IMR-90 (cell line): ENCODE data around the gene TCF3. TPM values are rescaled to one million over a fixed set of nuclear protein-coding genes. Genes with fewer than 3 reads are reported as not detected.

ENCODE experiments used
- ATAC-seq: fragments of 200-7000 bp; cut with Tn5 transposase; 2 replicates; pipeline ENCODE4 v1.9.1; 2020; ENCODE audit warnings: low read depth, mild to moderate bottlenecking, moderate library complexity
- BruUV-seq: library from RNA; stranded (reverse); fragments of 400-500 nt; replicated peaks from 2 replicates; lab custom pipeline; 2021; lab: Mats Ljungman, UMichigan
- CTCF ChIA-PET: fragments of 300-600 bp; formaldehyde crosslinking; extraction: SDS; loops from one replicate; lab custom pipeline; 2021; ENCODE audit warnings: antibody characterized with exemption; lab: Yijun Ruan, JAX
- POLR2A ChIA-PET: fragments of 300-600 bp; sonication (Branson Sonifier 250); formaldehyde crosslinking; loops from one replicate; lab custom pipeline; 2022; ENCODE audit warnings: antibody characterized with exemption; ENCODE audit not compliant: unreplicated experiment; lab: Charles Lee
- DNase-seq: peaks from one replicate; pipeline ENCODE4 v3.0.0; 2013
- H2AFZ ChIP-seq: replicated peaks from 2 replicates; pipeline ENCODE3; 2013; ENCODE audit warnings: low read length, mild to moderate bottlenecking; ENCODE audit not compliant: poor library complexity
- H2AK5ac ChIP-seq: 2 replicates; pipeline ENCODE4 v1.6.1; 2013; ENCODE audit warnings: low read depth, low read length, inconsistent platforms
- H2AK9ac ChIP-seq: replicated peaks from 2 replicates; pipeline ENCODE3; 2013; ENCODE audit warnings: mild to moderate bottlenecking, low read depth, low read length, moderate library complexity; ENCODE audit not compliant: poor library complexity
- H2BK120ac ChIP-seq: 2 replicates; pipeline ENCODE4 v1.6.1; 2013; ENCODE audit warnings: low read depth, low read length, inconsistent platforms
- H2BK15ac ChIP-seq: 3 replicates; pipeline ENCODE4 v1.6.1; 2013; ENCODE audit warnings: low read depth, low read length, inconsistent platforms
- H2BK20ac ChIP-seq: 2 replicates; pipeline ENCODE4 v1.6.1; 2013; ENCODE audit warnings: low read depth, mild to moderate bottlenecking, inconsistent platforms, low read length, moderate library complexity
- H2BK5ac ChIP-seq: 2 replicates; pipeline ENCODE4 v1.6.1; 2013; ENCODE audit warnings: mild to moderate bottlenecking, low read depth, low read length, inconsistent platforms; ENCODE audit not compliant: poor library complexity, severe bottlenecking
- H3K14ac ChIP-seq: replicated peaks from 2 replicates; pipeline ENCODE4 v1.6.1; 2013; ENCODE audit warnings: low read depth, low read length, inconsistent platforms
- H3K18ac ChIP-seq: 2 replicates; pipeline ENCODE4 v1.6.1; 2013; ENCODE audit warnings: low read depth, low read length, control low read depth
- H3K23ac ChIP-seq: 2 replicates; pipeline ENCODE4 v1.6.1; 2013; ENCODE audit warnings: low read depth, low read length, inconsistent platforms
- H3K27ac ChIP-seq: 2 replicates; pipeline ENCODE4 v1.5.1; 2013; ENCODE audit warnings: mild to moderate bottlenecking, control low read depth, low read length; ENCODE audit not compliant: insufficient read depth
- H3K27me3 ChIP-seq: 2 replicates; pipeline ENCODE4 v1.6.1; 2013; ENCODE audit warnings: low read length; ENCODE audit not compliant: control insufficient read depth, insufficient read depth
- H3K36me3 ChIP-seq: 2 replicates; pipeline ENCODE4 v1.6.1; 2013; ENCODE audit warnings: low read length, mixed read lengths; ENCODE audit not compliant: control insufficient read depth, insufficient read depth
- H3K4ac ChIP-seq: 2 replicates; pipeline ENCODE4 v1.6.1; 2013; ENCODE audit warnings: low read depth, low read length, inconsistent platforms
- H3K4me1 ChIP-seq: 2 replicates; pipeline ENCODE4 v1.6.1; 2013; ENCODE audit warnings: low read length, mixed read lengths; ENCODE audit not compliant: control insufficient read depth, insufficient read depth
- H3K4me2 ChIP-seq: 2 replicates; pipeline ENCODE4 v1.6.1; 2013; ENCODE audit warnings: low read depth, mild to moderate bottlenecking, control low read depth, low read length, moderate library complexity
- H3K4me3 ChIP-seq: 2 replicates; pipeline ENCODE4 v1.5.1; 2013; ENCODE audit warnings: low read depth, mild to moderate bottlenecking, control low read depth, low read length, moderate library complexity; ENCODE audit not compliant: insufficient read depth
- H3K56ac ChIP-seq: 2 replicates; pipeline ENCODE4 v1.6.1; 2013; ENCODE audit warnings: low read length, inconsistent platforms; ENCODE audit not compliant: insufficient read depth; ENCODE audit errors: extremely low read depth
- H3K79me1 ChIP-seq, 2 experiments: 2 replicates each; pipeline ENCODE4 v1.6.1; 2013; ENCODE audit warnings: low read length in 2 of 2, inconsistent platforms in 1 of 2, low read depth in 1 of 2
- H3K9ac ChIP-seq: 2 replicates; pipeline ENCODE4 v1.6.1; 2013; ENCODE audit warnings: low read depth, low read length, control low read depth
- H3K9me1 ChIP-seq: 2 replicates; pipeline ENCODE4 v1.6.1; 2013; ENCODE audit warnings: low read length, inconsistent platforms; ENCODE audit not compliant: insufficient read depth
- H3K9me3 ChIP-seq: 2 replicates; pipeline ENCODE4 v1.6.1; 2013; ENCODE audit warnings: low read length; ENCODE audit not compliant: control insufficient read depth, insufficient read depth
- H4K20me1 ChIP-seq: 2 replicates; pipeline ENCODE4 v1.6.1; 2013; ENCODE audit warnings: low read length, inconsistent platforms; ENCODE audit not compliant: insufficient read depth
- H4K5ac ChIP-seq: 2 replicates; pipeline ENCODE4 v1.6.1; 2013; ENCODE audit warnings: mild to moderate bottlenecking, low read depth, low read length, control low read depth
- H4K8ac ChIP-seq, 2 experiments: 2 replicates each; pipeline ENCODE4 v1.6.1; 2013; ENCODE audit warnings: low read depth in 2 of 2, low read length in 2 of 2, control low read depth in 1 of 2, inconsistent platforms in 1 of 2
- H4K91ac ChIP-seq: 2 replicates; pipeline ENCODE4 v1.6.1; 2013; ENCODE audit warnings: low read depth, low read length, inconsistent platforms; ENCODE audit not compliant: insufficient read depth
- BHLHE40 ChIP-seq: fragments of 150-350 bp; IDR thresholded peaks from 2 replicates; pipeline ENCODE4 v1.6.1; 2016; ENCODE audit warnings: mild to moderate bottlenecking, low read depth, low read length
- CEBPB ChIP-seq: IDR thresholded peaks from 2 replicates; pipeline ENCODE4 v1.6.1; 2012; ENCODE audit warnings: low read depth, low read length, improper control_type of control experiment
- CHD1 ChIP-seq: IDR thresholded peaks from 2 replicates; pipeline ENCODE4 v1.6.1; 2012; ENCODE audit warnings: low read depth, low read length, improper control_type of control experiment
- CTCF ChIP-seq: conservative IDR thresholded peaks from 2 replicates; pipeline ENCODE4 v1.5.1; 2012; ENCODE audit warnings: mild to moderate bottlenecking, low read depth, low read length, improper control_type of control experiment
- ELK1 ChIP-seq: fragments of 150-350 bp; IDR thresholded peaks from 2 replicates; pipeline ENCODE4 v1.6.1; 2016; ENCODE audit warnings: low read depth, mild to moderate bottlenecking, low read length, moderate library complexity, borderline replicate concordance
- FOS ChIP-seq: fragments of 150-350 bp; IDR thresholded peaks from 2 replicates; pipeline ENCODE4 v1.6.1; 2016; ENCODE audit warnings: low read depth, low read length
- MAFK ChIP-seq: IDR thresholded peaks from 2 replicates; pipeline ENCODE4 v1.6.1; 2012; ENCODE audit warnings: low read depth, low read length, improper control_type of control experiment
- MAZ ChIP-seq: IDR thresholded peaks from 2 replicates; pipeline ENCODE4 v1.6.1; 2012; ENCODE audit warnings: low read depth, mild to moderate bottlenecking, low read length, improper control_type of control experiment, moderate library complexity, borderline replicate concordance
- MXI1 ChIP-seq: IDR thresholded peaks from 2 replicates; pipeline ENCODE4 v1.6.1; 2012; ENCODE audit warnings: low read depth, mild to moderate bottlenecking, low read length, moderate library complexity, borderline replicate concordance
- POLR2A ChIP-seq: IDR thresholded peaks from 2 replicates; pipeline ENCODE4 v1.6.1; 2012; ENCODE audit warnings: mild to moderate bottlenecking, low read depth, low read length
- RAD21 ChIP-seq: IDR thresholded peaks from 2 replicates; pipeline ENCODE4 v1.6.1; 2012; ENCODE audit warnings: low read length, improper control_type of control experiment
- RFX5 ChIP-seq: IDR thresholded peaks from 2 replicates; pipeline ENCODE4 v1.8.0; 2012; ENCODE audit warnings: low read depth, mild to moderate bottlenecking, low read length, moderate library complexity
- SMC3 ChIP-seq: fragments of 150-350 bp; IDR thresholded peaks from 2 replicates; pipeline ENCODE4 v1.6.1; 2016; ENCODE audit warnings: low read depth, mild to moderate bottlenecking, antibody characterized with exemption, low read length, moderate library complexity
- USF2 ChIP-seq: fragments of 150-350 bp; IDR thresholded peaks from 2 replicates; pipeline ENCODE4 v1.6.1; 2017; ENCODE audit warnings: mild to moderate bottlenecking, antibody characterized with exemption, low read length, low read depth
- WGBS, 2 experiments: methylation state at CpG; one replicate each; pipeline versions ENCODE4 v1.1.5 to v1.1.7; 2013; ENCODE audit warnings: missing lambda C conversion rate in 2 of 2; ENCODE audit not compliant: insufficient read length in 1 of 2; ENCODE audit errors: extremely low coverage in 2 of 2; 5-methylcytosine and 5-hydroxymethylcytosine counted together
- dilution Hi-C: fragments of 300-500 bp; cut with HindIII; formaldehyde crosslinking; loops from one replicate; pipeline ENCODE4 v1.14.3; 2018; ENCODE audit warnings: low sequenced_read_pairs; ENCODE audit not compliant: unreplicated experiment
- in situ Hi-C: fragments of 300-500 bp; cut with MboI; formaldehyde crosslinking; loops from 3 replicates; pipeline ENCODE4 v1.14.3; 2019; ENCODE audit warnings: low sequenced_read_pairs, inconsistent platforms, mixed read lengths
- intact Hi-C: fragments of 100-400 bp; cut with micrococcal nuclease; formaldehyde crosslinking; loops from 2 replicates; pipeline ENCODE4 v1.10.0; 2022
- polyA plus RNA-seq, 3 experiments: library from polyadenylated mRNA; depleted of rRNA; stranded (reverse); fragments of >200 nt; gene quantifications; 2 replicates each; pipeline ENCODE4 v1.2.3, GENCODE V29; 2012; ENCODE audit warnings: low replicate concordance in 1 of 3
- total RNA-seq: library from RNA; depleted of rRNA; stranded (reverse); fragments of >200 nt; gene quantifications from 2 replicates; pipeline ENCODE4 v1.2.3, GENCODE V29; 2012

The TCF3 gene
- total and polyA plus RNA-seq, 2 of the 4 experiments (the other 2 are of a cell fraction), result 29.9 to 127 TPM

GRCh38 chr19:1683869-1684572 lies 31.6 kb upstream of the TCF3 start:
- TF ChIP-seq CTCF (no peak), USF2 (no peak), SMC3 (no peak), ELK1 (no peak), FOS (no peak), POLR2A (no peak), CHD1 (no peak), CEBPB (no peak), MAFK (no peak), MXI1 (no peak), RAD21 (no peak), MAZ (no peak), RFX5 (no peak), BHLHE40 (no peak)
- H4K5ac ChIP-seq, result no peak overlapping the region
- H2BK5ac ChIP-seq, result no peak overlapping the region
- no peak for ATAC-seq
- no peak overlapping the region for H2BK120ac ChIP-seq
- ChIA-PET CTCF (interaction anchor here (2.9 kb wide), 1 partner anchor 12 kb away, joined by 10 read pairs; no protein-coding TSS in a partner anchor), POLR2A (no interaction called here)
- H3K9ac ChIP-seq, result no peak overlapping the region
- in situ Hi-C loops (no loop called here), dilution Hi-C loops (no loop called here), intact Hi-C loops (no loop called here)
- DNase-seq, result no peak
- no peak overlapping the region for H2AK9ac ChIP-seq
- no peaks in the 10 kb centered on the region for H3K79me1 ChIP-seq
- H3K14ac ChIP-seq, result no peak overlapping the region
- H3K4me3 ChIP-seq, result no peak overlapping the region
- no peaks in the 10 kb centered on the region for H3K4me1 ChIP-seq
- no peaks in the 10 kb centered on the region for H3K36me3 ChIP-seq
- no peaks in the 10 kb centered on the region for H3K9me3 ChIP-seq
- H4K91ac ChIP-seq, result no peak overlapping the region
- H2AK5ac ChIP-seq, result no peak overlapping the region
- no peaks in the 10 kb centered on the region for H3K9me1 ChIP-seq
- H3K27me3 ChIP-seq, result peaks cover 35% of the 10 kb centered on the region
- H2BK15ac ChIP-seq, result no peak overlapping the region
- no peak overlapping the region for H3K18ac ChIP-seq
- no TSS peak for BruUV-seq
- H3K4ac ChIP-seq, result no peak overlapping the region
- H3K56ac ChIP-seq, result no peak overlapping the region
- H2BK20ac ChIP-seq, result no peak overlapping the region
- no peak overlapping the region for H4K8ac ChIP-seq
- WGBS, 2 experiments, result no CpG with 5 or more reads among the region's 19 CpGs
- H3K4me2 ChIP-seq, result no peak overlapping the region
- H4K20me1 ChIP-seq, result no peaks in the 10 kb centered on the region
- H2AFZ ChIP-seq, result no peak overlapping the region
- no peak overlapping the region for H3K23ac ChIP-seq
- no peak overlapping the region for H3K27ac ChIP-seq
